ENCODE measurements around the gene COL17A1. TPM values are rescaled to one million over a fixed set of nuclear protein-coding genes. Genes with fewer than 3 reads are reported as not detected.

Gene COL17A1
- total RNA-seq, 2 donors from 2014 or later, result 1.1 to 2.3 TPM

DNA sequence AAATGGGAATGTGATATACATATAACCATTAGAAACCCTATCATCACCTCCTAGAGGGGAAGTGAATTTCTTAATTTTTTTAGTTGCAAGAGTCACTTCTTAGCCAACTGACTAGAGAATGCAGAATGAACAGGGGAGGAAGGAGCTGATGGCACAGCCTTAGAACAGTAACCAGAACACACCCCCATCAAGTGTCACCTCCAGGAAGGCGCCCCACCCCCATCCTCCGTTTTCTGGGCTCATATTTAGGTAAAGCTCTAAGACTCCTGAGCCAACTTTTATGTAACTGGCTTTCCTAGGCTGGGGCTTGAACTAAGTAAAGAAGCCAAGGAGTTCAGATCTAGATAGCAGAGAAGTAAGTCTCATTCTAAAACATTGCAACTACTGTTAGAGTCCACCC lies 54.0 kb downstream of the COL17A1 start:
- DNase-seq, result no peak

DNA sequence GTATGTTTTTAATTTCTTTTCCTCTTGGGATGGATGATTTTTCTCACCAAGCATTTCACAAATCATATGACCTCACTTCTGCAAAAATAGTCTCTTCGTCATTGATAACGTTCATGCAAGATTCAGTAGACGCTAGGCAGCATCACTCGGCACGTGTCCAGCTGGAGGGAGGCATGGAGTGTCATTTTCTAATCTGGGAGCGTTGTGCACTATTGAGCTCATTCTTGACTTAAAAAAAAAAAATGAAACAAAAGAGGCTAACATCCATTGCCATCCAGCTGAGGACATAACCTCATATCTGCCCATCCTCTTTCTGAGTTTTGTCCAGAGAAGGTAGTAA lies 56.2 kb downstream of the COL17A1 start:
- Histone ChIP-seq H3K4me3 (ENCODE audit: low read length) (no peak overlapping the region), H3K4me1 (ENCODE audit: control insufficient read depth, insufficient read depth, low read length) (no peaks in the 10 kb centered on the region), H3K27me3 (ENCODE audit: control insufficient read depth, insufficient read depth, low read length, poor library complexity, severe bottlenecking) (no peaks in the 10 kb centered on the region), H3K36me3 (ENCODE audit: control insufficient read depth, insufficient read depth, low read length) (peaks cover 40% of the 10 kb centered on the region), H3K9ac (ENCODE audit: extremely low read depth, low read length, poor library complexity, severe bottlenecking) (no peak overlapping the region), H3K9me3 (ENCODE audit: control insufficient read depth, low read length) (no peaks in the 10 kb centered on the region), H3K27ac (ENCODE audit: low read depth, low read length) (no peak overlapping the region)
- H3K4me3 Mint-ChIP-seq, result no peak overlapping the region
- TF ChIP-seq, protein P1, sequence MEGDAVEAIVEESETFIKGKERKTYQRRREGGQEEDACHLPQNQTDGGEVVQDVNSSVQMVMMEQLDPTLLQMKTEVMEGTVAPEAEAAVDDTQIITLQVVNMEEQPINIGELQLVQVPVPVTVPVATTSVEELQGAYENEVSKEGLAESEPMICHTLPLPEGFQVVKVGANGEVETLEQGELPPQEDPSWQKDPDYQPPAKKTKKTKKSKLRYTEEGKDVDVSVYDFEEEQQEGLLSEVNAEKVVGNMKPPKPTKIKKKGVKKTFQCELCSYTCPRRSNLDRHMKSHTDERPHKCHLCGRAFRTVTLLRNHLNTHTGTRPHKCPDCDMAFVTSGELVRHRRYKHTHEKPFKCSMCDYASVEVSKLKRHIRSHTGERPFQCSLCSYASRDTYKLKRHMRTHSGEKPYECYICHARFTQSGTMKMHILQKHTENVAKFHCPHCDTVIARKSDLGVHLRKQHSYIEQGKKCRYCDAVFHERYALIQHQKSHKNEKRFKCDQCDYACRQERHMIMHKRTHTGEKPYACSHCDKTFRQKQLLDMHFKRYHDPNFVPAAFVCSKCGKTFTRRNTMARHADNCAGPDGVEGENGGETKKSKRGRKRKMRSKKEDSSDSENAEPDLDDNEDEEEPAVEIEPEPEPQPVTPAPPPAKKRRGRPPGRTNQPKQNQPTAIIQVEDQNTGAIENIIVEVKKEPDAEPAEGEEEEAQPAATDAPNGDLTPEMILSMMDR (conservative IDR thresholded peaks at IDR 0.05), result no peak
- no peak for DNase-seq
- WGBS, 2 experiments (ENCODE audit: insufficient coverage in 1 of 2, insufficient read length in 1 of 2), result 96 to 97% methylated on average over 6 of the region's 6 CpGs
- H3K9me3 Mint-ChIP-seq, result no peaks in the 10 kb centered on the region
- H3K27me3 Mint-ChIP-seq (ENCODE audit: insufficient read depth), result no peaks in the 10 kb centered on the region
- peaks cover 19% of the 10 kb centered on the region for H3K4me1 Mint-ChIP-seq
- H3K27ac Mint-ChIP-seq, result no peak overlapping the region
- peaks cover 8% of the 10 kb centered on the region for H3K36me3 Mint-ChIP-seq (ENCODE audit: low read depth)

More for the DNA sequence above, 54.0 kb downstream of the COL17A1 start:
- Histone ChIP-seq H3K9ac (ENCODE audit: extremely low read depth, low read length, poor library complexity, severe bottlenecking) (no peak overlapping the region), H3K27me3 (ENCODE audit: control insufficient read depth, insufficient read depth, low read length, poor library complexity, severe bottlenecking) (no peaks in the 10 kb centered on the region), H3K36me3 (ENCODE audit: control insufficient read depth, insufficient read depth, low read length) (peaks cover 18% of the 10 kb centered on the region), H3K27ac (ENCODE audit: low read depth, low read length) (no peak overlapping the region), H3K4me3 (ENCODE audit: low read length) (no peak overlapping the region), H3K9me3 (ENCODE audit: control insufficient read depth, low read length) (no peaks in the 10 kb centered on the region), H3K4me1 (ENCODE audit: control insufficient read depth, insufficient read depth, low read length) (no peaks in the 10 kb centered on the region)
- TF ChIP-seq, protein P1 (conservative IDR thresholded peaks at IDR 0.05), result no peak
- peaks cover 8% of the 10 kb centered on the region for H3K36me3 Mint-ChIP-seq (ENCODE audit: low read depth)
- no peaks in the 10 kb centered on the region for H3K9me3 Mint-ChIP-seq
- H3K4me3 Mint-ChIP-seq, result no peak overlapping the region
- H3K4me1 Mint-ChIP-seq, result peaks cover 18% of the 10 kb centered on the region
- H3K27me3 Mint-ChIP-seq (ENCODE audit: insufficient read depth), result no peaks in the 10 kb centered on the region
- H3K27ac Mint-ChIP-seq, result no peak overlapping the region
- WGBS, 2 experiments (ENCODE audit: insufficient coverage in 1 of 2, insufficient read length in 1 of 2), result 78% methylated on average over 2 of the region's 2 CpGs; no CpG with 5 or more reads in 1 of the 2 experiments

GRCh38 chr10:104028823-104029520 lies 56.7 kb downstream of the COL17A1 start:
- Histone ChIP-seq H3K4me3 (ENCODE audit: low read length) (no peak overlapping the region), H3K36me3 (ENCODE audit: control insufficient read depth, insufficient read depth, low read length) (peaks cover 45% of the 10 kb centered on the region), H3K27ac (ENCODE audit: low read depth, low read length) (no peak overlapping the region), H3K9ac (ENCODE audit: extremely low read depth, low read length, poor library complexity, severe bottlenecking) (no peak overlapping the region), H3K9me3 (ENCODE audit: control insufficient read depth, low read length) (no peaks in the 10 kb centered on the region), H3K27me3 (ENCODE audit: control insufficient read depth, insufficient read depth, low read length, poor library complexity, severe bottlenecking) (no peaks in the 10 kb centered on the region), H3K4me1 (ENCODE audit: control insufficient read depth, insufficient read depth, low read length) (no peaks in the 10 kb centered on the region)
- no peak overlapping the region for H3K27ac Mint-ChIP-seq
- H3K4me1 Mint-ChIP-seq, result peaks cover 20% of the 10 kb centered on the region
- TF ChIP-seq, protein P1 (conservative IDR thresholded peaks at IDR 0.05), result no peak
- H3K4me3 Mint-ChIP-seq, result no peak overlapping the region
- no peaks in the 10 kb centered on the region for H3K27me3 Mint-ChIP-seq (ENCODE audit: insufficient read depth)
- no peaks in the 10 kb centered on the region for H3K9me3 Mint-ChIP-seq
- 90 to 93% methylated on average over 2 to 3 of the region's 4 CpGs for WGBS, 2 experiments (ENCODE audit: insufficient coverage in 1 of 2, insufficient read length in 1 of 2)
- peaks cover 9% of the 10 kb centered on the region for H3K36me3 Mint-ChIP-seq (ENCODE audit: low read depth)
- DNase-seq, result no peak

Data from endodermal cell (in vitro differentiated cells).